HG03108 (cell line): ENCODE measurements around the gene NEDD4L.

Experiments
- ATAC-seq: cut with Tn5 transposase; IDR thresholded peaks from one replicate; pipeline ENCODE4 v1.9.1; 2021; ENCODE audit warnings: moderate library complexity; ENCODE audit not compliant: unreplicated experiment

The NEDD4L gene

DNA sequence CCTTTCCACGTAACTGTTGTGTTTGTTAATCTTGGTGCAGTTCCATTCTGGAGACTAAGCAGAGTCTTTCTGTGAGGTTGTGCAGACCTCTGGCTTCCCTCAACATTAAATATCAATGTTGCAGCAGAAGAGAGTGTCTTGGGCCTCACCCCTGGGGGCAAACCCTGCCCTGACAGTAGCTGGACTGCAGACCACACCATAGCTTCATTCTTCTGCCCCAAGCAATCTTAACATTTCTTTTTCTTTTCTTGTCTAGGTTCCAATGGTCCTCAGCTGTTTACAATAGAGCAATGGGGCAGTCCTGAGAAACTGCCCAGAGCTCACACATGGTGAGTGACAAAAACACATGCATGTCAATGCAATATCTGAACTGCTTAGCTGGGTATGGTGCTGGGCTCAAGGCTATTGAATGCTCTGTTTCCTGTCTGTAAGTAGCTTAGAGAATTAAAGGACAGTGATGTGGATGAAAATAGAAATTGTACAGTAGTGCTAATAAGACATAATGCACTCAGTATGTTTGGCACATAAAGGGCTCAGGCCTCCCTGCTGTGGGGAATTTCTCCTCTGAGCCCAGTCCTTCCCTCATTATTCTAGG is 347.3 kb downstream of the NEDD4L start:
- no peak for ATAC-seq

- ATAC-seq = no peak
Measured at GRCh38 chr18:58391932-58392323, 347.9 kb downstream of the NEDD4L start.

DNA sequence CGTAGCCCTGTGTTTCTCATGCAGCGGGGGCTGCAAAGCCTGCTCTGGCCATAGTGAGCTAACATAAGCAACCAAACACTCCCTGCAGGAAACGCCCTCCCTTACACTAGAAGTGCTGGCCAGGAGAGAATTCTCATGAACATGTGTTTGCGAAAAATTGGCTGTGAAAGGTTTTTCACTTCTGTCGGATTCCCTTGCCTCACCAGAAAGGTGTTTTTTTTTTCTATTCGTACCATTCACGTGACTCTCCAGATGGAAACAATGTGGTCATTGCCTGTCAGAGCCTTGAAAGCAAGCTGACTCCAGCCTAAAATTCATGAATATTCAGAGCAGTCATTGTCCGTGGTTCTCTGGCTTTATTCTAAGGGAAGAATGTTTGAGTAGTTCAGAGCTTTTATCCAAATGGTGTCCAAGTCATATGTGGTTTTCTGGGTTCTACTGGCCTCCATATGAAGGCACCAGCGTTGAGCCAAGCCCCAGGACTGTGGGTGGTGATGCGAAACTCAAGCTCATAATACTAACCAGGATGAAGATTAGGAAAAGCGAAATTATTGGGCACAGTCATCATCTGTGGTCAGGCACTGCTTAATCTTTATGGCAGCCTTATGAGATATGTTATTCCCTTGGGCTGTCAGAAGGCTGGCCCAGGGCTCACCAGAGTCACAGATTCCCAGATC is 348.4 kb downstream of the NEDD4L start:
- ATAC-seq = no peak

- no peak for ATAC-seq
Measured at GRCh38 chr18:58393295-58393694, 349.3 kb downstream of the NEDD4L start.

DNA sequence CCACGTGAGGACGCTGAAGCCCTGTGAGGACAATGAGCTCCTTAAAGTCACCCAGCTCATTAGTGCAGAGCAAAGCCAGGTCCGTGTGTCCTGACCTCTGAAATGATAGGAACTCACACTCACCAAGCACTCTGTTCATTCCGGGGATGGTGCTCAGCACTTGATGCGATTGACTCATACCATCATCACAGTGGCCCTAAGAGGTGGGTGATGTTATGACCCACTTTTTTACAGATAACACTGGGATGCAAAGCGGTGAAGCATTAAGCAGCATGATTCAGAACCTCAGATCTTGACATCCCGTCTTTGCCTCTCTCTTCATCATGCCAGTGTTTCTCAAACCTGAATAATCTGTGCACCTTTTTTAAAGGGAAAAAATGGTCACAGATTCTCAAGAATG is 350.0 kb downstream of the NEDD4L start:
- no peak for ATAC-seq

GRCh38 chr18:58394602-58395425 is 350.8 kb downstream of the NEDD4L start:
- no peak for ATAC-seq

DNA sequence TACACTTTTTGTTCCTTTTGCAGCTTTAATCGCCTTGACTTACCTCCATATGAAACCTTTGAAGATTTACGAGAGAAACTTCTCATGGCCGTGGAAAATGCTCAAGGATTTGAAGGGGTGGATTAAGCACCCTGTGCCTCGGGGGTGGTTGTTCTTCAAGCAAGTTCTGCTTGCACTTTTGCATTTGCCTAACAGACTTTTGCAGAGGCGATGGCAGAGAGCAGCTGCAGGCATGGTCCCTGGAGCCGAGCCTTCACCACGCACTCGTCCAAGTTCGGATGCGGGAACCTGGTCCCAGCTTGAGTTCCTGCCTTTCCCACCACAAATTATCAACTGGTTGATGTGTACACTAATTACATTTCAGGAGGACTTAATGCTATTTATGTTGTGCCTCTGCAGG is 352.1 kb downstream of the NEDD4L start:
- ATAC-seq = no peak

DNA sequence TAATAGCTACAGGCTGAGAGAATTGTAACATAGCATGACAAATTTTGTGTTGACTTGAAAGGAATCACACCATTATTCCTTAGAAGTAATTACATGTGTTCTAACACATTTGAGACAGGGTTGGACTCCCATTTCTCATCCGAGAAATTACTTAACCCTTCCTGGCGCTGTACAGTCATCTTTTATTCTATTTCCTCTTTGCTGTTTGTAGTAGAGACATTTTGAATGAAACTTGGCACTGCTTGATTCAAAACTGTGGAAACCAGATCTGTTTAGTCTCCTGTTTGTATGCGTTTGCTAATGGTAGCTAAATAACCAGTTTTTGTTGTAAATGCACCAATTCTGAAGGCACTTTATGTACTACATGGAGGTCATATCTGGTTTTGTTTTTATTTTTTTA is 352.9 kb downstream of the NEDD4L start:
- ATAC-seq = no peak

DNA sequence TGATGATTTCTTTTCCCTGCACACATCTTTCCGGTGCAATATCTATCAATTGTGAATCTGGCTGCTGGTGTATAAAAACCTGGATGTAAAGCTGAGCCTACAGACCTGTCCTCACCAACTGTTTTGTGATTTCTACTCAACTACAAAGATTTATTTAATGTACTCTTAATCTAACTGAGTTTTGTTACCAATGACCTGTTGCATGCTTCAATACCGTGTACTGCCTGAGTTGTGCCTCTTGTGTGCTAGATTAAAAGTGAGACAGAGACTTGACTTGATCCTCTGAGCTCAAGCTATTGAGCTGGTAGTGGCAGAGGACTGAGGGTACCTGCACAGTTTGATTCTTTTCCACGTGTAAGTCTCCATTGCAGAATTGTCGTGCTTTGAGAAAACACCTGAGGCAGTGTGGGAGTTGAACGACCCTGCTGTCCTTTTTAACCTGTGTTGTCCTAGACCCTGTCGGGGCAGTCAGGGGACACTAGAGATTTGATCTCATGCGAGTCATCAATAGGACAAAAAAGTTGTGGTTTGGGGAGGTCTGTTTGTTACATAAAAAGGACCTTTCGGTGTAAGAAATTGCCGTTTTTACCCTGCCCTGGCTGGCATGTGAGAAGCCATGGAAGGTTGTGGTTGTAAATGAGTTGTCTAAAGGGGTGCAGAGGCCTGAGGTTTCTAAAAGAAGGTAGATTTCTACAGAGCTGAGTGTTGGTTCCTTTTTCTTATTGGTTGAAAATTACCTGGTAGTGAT is 353.5 kb downstream of the NEDD4L start:
- ATAC-seq = no peak

- ATAC-seq = no peak
Measured at GRCh38 chr18:58398648-58399398, 354.8 kb downstream of the NEDD4L start.

DNA sequence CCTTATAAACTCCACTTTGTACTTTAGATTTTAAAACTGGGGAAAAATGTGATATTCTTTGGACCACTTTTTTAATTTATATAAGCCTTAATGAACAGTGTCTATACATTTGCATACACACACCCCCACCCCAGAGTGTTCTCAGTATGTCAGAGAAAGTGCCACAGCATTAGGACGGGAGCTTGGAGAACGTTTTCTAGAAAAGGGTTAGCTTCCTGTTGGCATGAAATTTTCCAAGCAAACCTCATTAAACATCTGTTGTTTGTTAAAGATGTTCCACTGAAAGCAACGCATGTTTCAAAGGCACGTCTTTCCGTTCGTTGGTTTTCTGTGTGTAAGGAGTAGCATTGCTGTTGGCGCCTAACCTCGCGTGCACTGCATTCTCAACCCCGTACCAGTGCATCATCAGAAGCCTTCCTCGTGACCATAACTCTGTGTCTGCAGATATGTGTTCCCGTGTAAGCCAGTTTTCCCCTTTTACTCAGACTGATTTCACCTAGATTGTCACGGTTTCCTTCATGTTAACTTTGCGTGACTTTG is 356.4 kb downstream of the NEDD4L start:
- ATAC-seq = no peak

- no peak for ATAC-seq
Measured at GRCh38 chr18:58401191-58401590, 357.2 kb downstream of the NEDD4L start.

DNA sequence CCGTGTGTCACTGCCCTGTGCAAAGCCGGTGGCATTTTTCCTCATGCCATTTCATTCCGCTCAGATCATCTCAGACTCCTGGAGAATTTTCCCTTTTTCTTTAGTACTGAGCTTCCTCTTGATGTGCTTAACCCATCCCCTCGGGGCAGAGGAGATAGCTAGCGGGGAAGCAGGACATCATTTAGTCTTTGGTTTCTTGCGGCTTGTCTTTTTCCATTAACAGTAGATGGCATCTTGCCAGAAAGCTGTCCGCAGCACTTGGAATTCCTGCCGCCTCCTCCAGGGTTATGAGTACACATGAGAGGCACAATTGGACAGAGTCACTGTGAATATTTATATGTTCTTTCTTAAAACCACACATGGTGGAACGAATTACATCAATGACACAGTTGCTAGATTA is 358.2 kb downstream of the NEDD4L start:
- ATAC-seq = no peak

- no peak for ATAC-seq
Measured at GRCh38 chr18:58402951-58403702, 359.1 kb downstream of the NEDD4L start.

DNA sequence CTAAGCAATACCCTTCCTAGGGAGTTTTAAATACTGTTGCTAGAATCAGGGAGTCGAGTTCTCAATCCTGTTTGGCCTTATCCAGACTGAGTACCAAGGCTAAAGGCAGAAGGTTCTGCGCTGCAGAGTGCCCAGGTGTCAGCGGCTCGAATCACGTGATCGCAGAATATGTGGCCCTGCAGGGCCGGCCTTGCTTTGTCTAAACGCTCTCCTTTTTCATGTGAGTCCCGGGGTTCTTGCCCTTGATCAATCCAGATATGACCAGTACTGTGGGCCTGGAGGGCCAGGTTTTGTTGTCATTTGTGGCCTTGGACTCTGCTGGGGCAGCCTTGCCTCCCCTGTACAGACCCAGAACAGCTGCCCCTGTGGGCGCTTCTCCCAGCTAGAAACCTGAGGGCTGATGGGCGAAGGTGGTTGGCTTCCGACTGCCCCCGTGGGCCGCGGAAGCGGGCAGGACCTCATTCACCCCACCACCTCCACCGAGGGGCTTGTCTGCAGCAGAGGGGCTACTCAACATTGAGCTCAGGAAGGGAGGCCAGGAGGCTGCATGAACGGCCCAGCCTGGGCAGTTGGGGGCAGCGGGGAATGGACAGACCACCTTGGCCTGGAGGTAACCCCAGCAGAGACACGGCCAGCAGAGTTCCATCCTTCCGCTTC is 359.9 kb downstream of the NEDD4L start:
- no peak for ATAC-seq

DNA sequence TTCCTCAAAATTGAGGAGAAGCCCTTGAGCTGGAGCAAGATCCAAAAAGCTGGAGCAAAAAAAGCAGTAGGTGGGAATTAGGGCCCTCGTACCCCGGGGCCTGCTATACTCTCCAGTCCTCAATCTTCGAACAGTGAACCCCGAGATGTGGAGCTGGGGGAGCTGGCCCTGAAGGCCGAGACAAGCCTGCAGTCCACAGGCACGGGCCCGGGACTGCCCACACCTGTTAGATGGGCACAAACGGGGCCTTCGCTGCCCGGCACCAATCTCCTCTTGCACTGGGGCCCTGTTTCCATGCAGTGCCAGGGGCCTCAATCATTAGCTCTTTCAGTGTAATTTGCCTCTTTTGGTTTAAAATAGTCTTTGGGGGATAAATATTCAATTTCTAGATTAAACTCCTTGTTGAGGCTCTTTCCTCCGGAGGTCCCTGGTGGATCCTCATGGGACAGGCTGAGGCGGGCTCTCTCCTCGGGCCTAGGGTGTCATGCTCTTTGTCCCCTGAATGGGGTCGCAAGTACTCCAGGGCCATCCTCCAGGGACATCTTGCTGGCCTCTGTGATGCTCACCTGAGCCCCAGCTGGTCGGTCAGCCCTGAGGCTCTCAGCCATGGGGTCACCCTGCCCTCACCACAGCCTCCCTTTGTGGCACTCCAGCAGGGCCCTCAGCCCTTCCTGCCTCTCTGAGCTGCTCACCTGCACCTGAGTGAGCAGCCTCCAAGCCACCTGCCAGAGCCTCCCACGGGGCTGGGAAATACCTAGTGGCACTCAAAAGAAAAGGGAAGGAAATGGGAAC is 361.3 kb downstream of the NEDD4L start:
- ATAC-seq = no peak

- ATAC-seq = no peak
Measured at GRCh38 chr18:58407263-58407648, 363.2 kb downstream of the NEDD4L start.

- no peak for ATAC-seq
Measured at GRCh38 chr18:58407649-58408407, 363.8 kb downstream of the NEDD4L start.
